Mesodermal cell (in vitro differentiated cells): Measurements from ENCODE around the gene ZNRF3.
A peak's percentile ranks its signal among the peaks of the same experiment; 100 is the strongest.

Experiments used
- H3K27ac ChIP-seq: 2 replicates; pipeline ENCODE4 v1.7.0; 2013; ENCODE audit warnings: mild to moderate bottlenecking, low read depth, low read length, moderate library complexity; ENCODE audit not compliant: severe bottlenecking
- H3K36me3 ChIP-seq: 2 replicates; pipeline ENCODE4 v1.7.1; 2013; ENCODE audit warnings: mild to moderate bottlenecking, low read length, moderate library complexity; ENCODE audit not compliant: control insufficient read depth, insufficient read depth
- H3K4me1 ChIP-seq: one replicate; pipeline ENCODE4 v1.7.1; 2013; ENCODE audit warnings: mild to moderate bottlenecking, low read length; ENCODE audit not compliant: insufficient read depth, control insufficient read depth, poor library complexity, severe bottlenecking
- H3K4me3 ChIP-seq: 2 replicates; pipeline ENCODE4 v1.7.0; 2013; ENCODE audit warnings: low read length, control low read depth, mild to moderate bottlenecking; ENCODE audit not compliant: insufficient read depth, poor library complexity, severe bottlenecking; ENCODE audit errors: extremely low read depth
- H3K9me3 ChIP-seq: 2 replicates; pipeline ENCODE4 v1.7.1; 2013; ENCODE audit warnings: mild to moderate bottlenecking, low read length, moderate library complexity; ENCODE audit not compliant: control insufficient read depth
- WGBS, 2 experiments: methylation state at CpG; one replicate each; pipeline ENCODE4 v1.1.5; 2013; ENCODE audit warnings: missing lambda C conversion rate in 2 of 2; ENCODE audit not compliant: insufficient coverage in 2 of 2; 5-methylcytosine and 5-hydroxymethylcytosine counted together

ZNRF3 gene

GRCh38 chr22:28894807-28895206 is 11.4 kb downstream of the ZNRF3 start:
- H3K4me1 ChIP-seq: peaks cover 16% of the 10 kb centered on the region
- no peaks in the 10 kb centered on the region for H3K36me3 ChIP-seq
- WGBS, 2 experiments: 70 to 85% methylated on average over 3 of the region's 3 CpGs
- H3K4me3 ChIP-seq: no peak overlapping the region
- H3K27ac ChIP-seq: no peak overlapping the region
- no peaks in the 10 kb centered on the region for H3K9me3 ChIP-seq

- Histone ChIP-seq H3K36me3 (no peaks in the 10 kb centered on the region), H3K4me1 (peaks cover 20% of the 10 kb centered on the region), H3K9me3 (no peaks in the 10 kb centered on the region), H3K27ac (no peak overlapping the region), H3K4me3 (no peak overlapping the region)
- WGBS, 2 experiments: 91 to 93% methylated on average over 2 of the region's 2 CpGs
Observed at GRCh38 chr22:28896611-28897010, 13.2 kb downstream of the ZNRF3 start.

- Histone ChIP-seq H3K4me3 (no peak overlapping the region), H3K4me1 (peaks cover 26% of the 10 kb centered on the region), H3K9me3 (no peaks in the 10 kb centered on the region), H3K36me3 (no peaks in the 10 kb centered on the region), H3K27ac (peak overlapping the region; percentile 3)
- 100% methylated on average over 1 of the region's 4 CpGs; no CpG with 5 or more reads in 1 of the 2 experiments for WGBS, 2 experiments
Observed at GRCh38 chr22:28898233-28898629, 14.9 kb downstream of the ZNRF3 start.

GRCh38 chr22:28899199-28899853 is 16.0 kb downstream of the ZNRF3 start:
- WGBS, 2 experiments: 96% methylated on average over 4 of the region's 9 CpGs
- peaks cover 36% of the 10 kb centered on the region for H3K4me1 ChIP-seq
- H3K36me3 ChIP-seq: no peaks in the 10 kb centered on the region
- no peak overlapping the region for H3K27ac ChIP-seq
- no peak overlapping the region for H3K4me3 ChIP-seq
- H3K9me3 ChIP-seq: no peaks in the 10 kb centered on the region

GRCh38 chr22:28900379-28900925 is 17.1 kb downstream of the ZNRF3 start:
- WGBS, 2 experiments: 85 to 100% methylated on average over 2 to 3 of the region's 4 CpGs
- H3K4me1 ChIP-seq: peaks cover 46% of the 10 kb centered on the region

GRCh38 chr22:28902490-28902889 is 19.1 kb downstream of the ZNRF3 start:
- Histone ChIP-seq H3K4me3 (no peak overlapping the region), H3K27ac (no peak overlapping the region), H3K4me1 (peaks cover 41% of the 10 kb centered on the region), H3K9me3 (no peaks in the 10 kb centered on the region), H3K36me3 (no peaks in the 10 kb centered on the region)
- WGBS, 2 experiments: 100% methylated on average over 1 of the region's 3 CpGs; no CpG with 5 or more reads in 1 of the 2 experiments

More at GRCh38 chr22:28900379-28900925, 17.1 kb downstream of the ZNRF3 start:
- no peak overlapping the region for H3K4me3 ChIP-seq
- no peaks in the 10 kb centered on the region for H3K36me3 ChIP-seq
- H3K9me3 ChIP-seq: no peaks in the 10 kb centered on the region
- no peak overlapping the region for H3K27ac ChIP-seq

GRCh38 chr22:28903080-28903479 is 19.7 kb downstream of the ZNRF3 start:
- H3K4me3 ChIP-seq: no peak overlapping the region
- 79 to 88% methylated on average over 9 to 10 of the region's 11 CpGs for WGBS, 2 experiments
- H3K4me1 ChIP-seq: peaks cover 36% of the 10 kb centered on the region
- no peaks in the 10 kb centered on the region for H3K36me3 ChIP-seq
- no peak overlapping the region for H3K27ac ChIP-seq
- no peaks in the 10 kb centered on the region for H3K9me3 ChIP-seq

- no peaks in the 10 kb centered on the region for H3K9me3 ChIP-seq
- H3K4me1 ChIP-seq: peaks cover 32% of the 10 kb centered on the region
- no peak overlapping the region for H3K4me3 ChIP-seq
Observed at GRCh38 chr22:28903729-28904128, 20.4 kb downstream of the ZNRF3 start.

GRCh38 chr22:28904211-28904896 is 21.0 kb downstream of the ZNRF3 start:
- Histone ChIP-seq H3K4me3 (no peak overlapping the region), H3K4me1 (peaks cover 32% of the 10 kb centered on the region), H3K27ac (peak overlapping the region; percentile 60), H3K9me3 (no peaks in the 10 kb centered on the region), H3K36me3 (no peaks in the 10 kb centered on the region)
- WGBS, 2 experiments: 79 to 80% methylated on average over 5 to 7 of the region's 7 CpGs

More at GRCh38 chr22:28903729-28904128, 20.4 kb downstream of the ZNRF3 start:
- Histone ChIP-seq H3K36me3 (no peaks in the 10 kb centered on the region), H3K27ac (peak overlapping the region; percentile 60)
- WGBS, 2 experiments: 90 to 97% methylated on average over 4 to 5 of the region's 6 CpGs

- Histone ChIP-seq H3K36me3 (no peaks in the 10 kb centered on the region), H3K27ac (no peak overlapping the region), H3K4me1 (peaks cover 26% of the 10 kb centered on the region), H3K4me3 (no peak overlapping the region), H3K9me3 (no peaks in the 10 kb centered on the region)
Observed at GRCh38 chr22:28905256-28905832, 22.0 kb downstream of the ZNRF3 start.
